Lower leg skin (tissue), 4 donors: Measurements from ENCODE around the gene DCUN1D4. TPM values are rescaled to one million over a fixed set of nuclear protein-coding genes. Genes with fewer than 3 reads are reported as not detected.

ENCODE experiments used
- DNase-seq, 2 donors: peaks; one replicate each; pipeline ENCODE4 v3.0.0-alpha.2; 2019; ENCODE audit warnings: low spot score in 2 of 2
- H3K4me3 ChIP-seq: fragments of 200-600 bp; sonication (generic); 2 replicates; pipeline ENCODE4 v1.5.1; 2017; ENCODE audit warnings: mild to moderate bottlenecking, low read depth; ENCODE audit not compliant: poor library complexity, severe bottlenecking
- CTCF ChIP-seq, 3 donors: fragments of 450-650 bp; IDR thresholded peaks; one replicate each; pipeline ENCODE4 v1.5.1; 2016; ENCODE audit warnings: antibody characterized with exemption in 3 of 3, mild to moderate bottlenecking in 3 of 3, moderate library complexity in 2 of 3
- POLR2A ChIP-seq, 2 donors: fragments of 450-650 bp; IDR thresholded peaks; one replicate each; pipeline ENCODE4 v1.6.1; 2016 to 2017; ENCODE audit warnings: antibody characterized with exemption in 2 of 2, mild to moderate bottlenecking in 1 of 2, moderate library complexity in 1 of 2
- WGBS, 2 donors: methylation state at CpG; one replicate each; pipeline ENCODE4 v1.1.5; 2018; 5-methylcytosine and 5-hydroxymethylcytosine counted together
- intact Hi-C: fragments of 100-400 bp; cut with DNase I; formaldehyde crosslinking; loops from one replicate; pipeline ENCODE4 v1.15.0; 2023; ENCODE audit warnings: low total_unique reads
- total RNA-seq, 4 donors: library from RNA; depleted of rRNA; stranded (reverse); fragments of >200 nt; gene quantifications; one replicate each; pipeline ENCODE4 v1.1.0, GENCODE V29; 2016

DCUN1D4 gene
- total RNA-seq, 4 donors from 2014 or later: 16.7 to 30.7 (median 17.7) TPM

DNA sequence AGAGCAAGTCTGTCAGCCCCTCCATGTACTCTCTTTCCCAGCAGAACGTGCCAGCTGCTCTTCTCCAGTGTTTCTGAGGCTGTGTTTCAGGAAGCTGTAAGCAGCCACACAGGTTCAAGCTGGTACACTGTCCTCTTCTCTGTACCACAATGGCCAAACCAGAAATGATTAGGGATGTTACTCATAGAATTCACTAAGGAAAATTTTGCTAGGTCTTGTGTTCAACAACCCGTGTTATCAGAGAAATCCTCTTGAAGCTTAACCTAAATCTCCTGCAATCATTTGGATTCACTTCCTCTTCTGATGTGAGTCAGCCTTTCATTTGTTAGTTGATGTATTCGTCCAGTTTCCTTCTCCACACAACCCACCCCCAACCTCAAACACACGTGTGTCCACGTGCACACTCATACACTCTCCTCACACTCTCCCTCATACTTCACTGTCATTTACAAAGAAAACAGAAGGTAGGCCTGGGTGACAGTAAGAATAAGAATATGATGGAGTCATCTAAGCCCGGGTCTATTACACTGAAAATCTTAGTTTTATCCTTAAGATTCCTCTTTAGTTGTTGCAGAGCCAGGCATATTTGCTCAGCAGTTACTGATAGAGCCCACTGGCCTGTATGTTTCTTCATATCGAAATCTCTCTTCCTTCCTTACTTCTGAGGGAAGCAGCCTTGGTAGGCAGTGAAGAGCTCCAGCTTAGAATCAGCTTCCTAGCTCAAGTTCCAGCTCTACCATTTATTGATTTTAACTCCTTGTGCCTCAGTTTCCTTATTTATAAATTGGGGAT, 63.4 kb downstream of the DCUN1D4 start:
- DNase-seq: no peak
- intact Hi-C loops: no loop called here
- H3K4me3 ChIP-seq: no peak overlapping the region
- TF ChIP-seq POLR2A (IDR thresholded peaks at IDR 0.05): no peak
- TF ChIP-seq CTCF (IDR thresholded peaks at IDR 0.05): no peak
- WGBS, 2 donors: 76 to 88% methylated on average over 7 of the region's 7 CpGs

GRCh38 chr4:51907006-51907669, 64.2 kb downstream of the DCUN1D4 start:
- H3K4me3 ChIP-seq: no peak overlapping the region
- intact Hi-C loops: no loop called here
- 61 to 71% methylated on average over 3 of the region's 3 CpGs for WGBS, 2 donors
- DNase-seq: no peak
- TF ChIP-seq CTCF (IDR thresholded peaks at IDR 0.05) (no peak), POLR2A (IDR thresholded peaks at IDR 0.05) (no peak)

DNA sequence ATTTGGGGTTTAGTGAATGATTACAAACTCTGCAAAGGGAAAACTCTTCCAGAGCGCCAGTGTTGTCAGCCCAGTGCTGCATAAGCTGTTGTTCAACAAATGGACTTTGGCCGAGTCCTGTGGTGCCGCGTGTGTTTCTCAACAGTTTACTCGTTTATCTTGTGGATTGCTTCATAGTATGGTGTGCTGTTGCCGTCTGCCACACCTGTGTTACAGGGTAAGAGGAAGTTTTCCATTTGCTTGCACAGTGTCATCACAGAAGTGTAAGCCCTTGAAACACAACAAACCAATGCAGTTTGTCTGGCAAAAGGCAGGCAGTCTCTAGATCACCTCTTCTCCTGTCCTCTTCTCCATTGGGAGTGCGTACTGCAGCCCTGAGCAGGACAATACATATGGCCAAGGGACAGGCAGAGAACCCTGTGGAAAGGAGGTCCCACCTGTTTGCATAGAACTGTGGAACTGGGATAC, 66.3 kb downstream of the DCUN1D4 start:
- no peak overlapping the region for H3K4me3 ChIP-seq
- WGBS, 2 donors: 86 to 87% methylated on average over 7 of the region's 7 CpGs
- TF ChIP-seq CTCF (IDR thresholded peaks at IDR 0.05) (peak in 1 of 3 donors; percentile 55), POLR2A (IDR thresholded peaks at IDR 0.05) (no peak)
- intact Hi-C loops: no loop called here
- no peak for DNase-seq

- no peak for DNase-seq
- H3K4me3 ChIP-seq: no peak overlapping the region
- WGBS, 2 donors: 90 to 91% methylated on average over 6 of the region's 6 CpGs
- intact Hi-C loops: no loop called here
- TF ChIP-seq POLR2A (IDR thresholded peaks at IDR 0.05): no peak
- no peak for TF ChIP-seq CTCF (IDR thresholded peaks at IDR 0.05)
Observed at GRCh38 chr4:51918251-51918650, 75.3 kb downstream of the DCUN1D4 start.

DNA sequence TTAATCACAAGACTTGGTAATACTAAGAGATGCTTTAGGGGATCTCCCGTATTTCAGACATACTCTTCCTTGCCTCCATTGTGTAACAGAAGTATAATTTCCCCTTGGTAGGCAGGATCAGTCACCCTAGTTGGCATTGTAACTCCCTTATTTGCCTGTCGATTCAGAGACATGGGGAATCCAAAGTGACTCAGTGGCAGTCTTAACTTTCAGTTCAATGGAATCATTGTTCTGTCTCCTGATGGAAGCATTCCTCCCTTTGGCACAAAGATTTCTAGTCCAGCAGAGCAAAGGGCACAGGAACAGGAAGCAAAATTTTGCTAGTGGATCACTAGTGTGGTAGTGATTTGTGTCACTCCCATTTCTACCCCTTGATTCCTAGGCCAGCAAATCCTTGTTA, 80.4 kb downstream of the DCUN1D4 start:
- H3K4me3 ChIP-seq: no peak overlapping the region
- TF ChIP-seq CTCF (IDR thresholded peaks at IDR 0.05) (no peak), POLR2A (IDR thresholded peaks at IDR 0.05) (no peak)
- no peak for DNase-seq
- 67 to 75% methylated on average over 2 of the region's 2 CpGs for WGBS, 2 donors
- intact Hi-C loops: no loop called here
